Limb (tissue), 2 donors: Measurements from ENCODE around the gene IBSP.

Experiments
- DNase-seq, 2 donors: peaks; one replicate each; pipeline ENCODE4 v3.0.0-alpha.2; 2016; ENCODE audit errors: extremely low spot score in 2 of 2

Gene IBSP

GRCh38 chr4:87799301-87800113 lies at the start of gene IBSP:
IBSP (plus strand) TSS chr4:87799554; CDS start chr4:87802362, 2,808 bp downstream.
- no peak for DNase-seq

GRCh38 chr4:87749883-87750282 lies 49.5 kb upstream of the IBSP start:
- no peak for DNase-seq

GRCh38 chr4:87758270-87758669 lies 41.1 kb upstream of the IBSP start:
- DNase-seq: no peak

GRCh38 chr4:87762311-87762710 lies 37.0 kb upstream of the IBSP start:
- no peak for DNase-seq

- DNase-seq: no peak
Measured at GRCh38 chr4:87781569-87781968, 17.8 kb upstream of the IBSP start.

GRCh38 chr4:87783781-87784180 lies 15.6 kb upstream of the IBSP start:
- DNase-seq: no peak

GRCh38 chr4:87785731-87786509 lies 13.4 kb upstream of the IBSP start:
- DNase-seq: no peak

GRCh38 chr4:87802858-87803257 lies 3.5 kb downstream of the IBSP start:
- DNase-seq: no peak

- no peak for DNase-seq
Measured at GRCh38 chr4:87803421-87803820, 4.1 kb downstream of the IBSP start.

GRCh38 chr4:87804871-87805270 lies 5.5 kb downstream of the IBSP start:
- no peak for DNase-seq

GRCh38 chr4:87805971-87806370 lies 6.6 kb downstream of the IBSP start:
- DNase-seq: no peak

- no peak for DNase-seq
Measured at GRCh38 chr4:87806520-87806919, 7.2 kb downstream of the IBSP start.

GRCh38 chr4:87807402-87807801 lies 8.0 kb downstream of the IBSP start:
- DNase-seq: no peak

- DNase-seq: no peak
Measured at GRCh38 chr4:87811977-87812376, 12.6 kb downstream of the IBSP start.

- no peak for DNase-seq
Measured at GRCh38 chr4:87819281-87819919, 20.0 kb downstream of the IBSP start.

GRCh38 chr4:87823200-87823599 lies 23.8 kb downstream of the IBSP start:
- DNase-seq: no peak

GRCh38 chr4:87823724-87824123 lies 24.4 kb downstream of the IBSP start:
- no peak for DNase-seq

GRCh38 chr4:87824352-87824751 lies 25.0 kb downstream of the IBSP start:
- DNase-seq: no peak

GRCh38 chr4:87832669-87833068 lies 33.3 kb downstream of the IBSP start, which contains the start of gene MEPE:
MEPE (plus strand) TSS chr4:87832969; CDS start chr4:87834715, 1,746 bp downstream.
- no peak for DNase-seq

GRCh38 chr4:87834401-87834800 lies 35.0 kb downstream of the IBSP start:
- no peak for DNase-seq

GRCh38 chr4:87835197-87835596 lies 35.8 kb downstream of the IBSP start:
- DNase-seq: no peak

GRCh38 chr4:87835743-87836142 lies 36.4 kb downstream of the IBSP start:
- DNase-seq: no peak
